ENCODE data around the gene REX1BD.
"Not testable (repeated sequence)": the region's sequence is repeated elsewhere in the genome, so short reads cannot be mapped to it uniquely, and the experiment has no call there.

The REX1BD gene

DNA sequence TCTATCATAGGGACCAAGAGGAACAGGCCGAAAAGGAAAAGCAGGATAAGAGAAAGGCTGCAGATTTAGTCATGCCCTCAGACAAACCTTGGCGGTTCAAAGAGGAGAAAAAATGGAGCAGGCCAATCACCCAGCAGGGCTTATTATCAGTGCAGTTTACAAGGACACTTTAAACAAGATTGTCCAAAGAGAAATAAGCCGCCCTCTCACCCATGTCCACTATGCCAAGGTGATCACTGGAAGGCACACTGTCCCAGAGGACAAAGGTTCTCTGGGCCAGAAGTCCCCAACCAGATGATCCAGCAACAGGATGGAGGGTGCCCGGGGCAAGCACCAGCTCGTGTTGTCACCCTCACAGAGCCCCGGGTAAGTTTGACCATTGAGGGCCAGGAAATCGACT, 8.3 kb upstream of the REX1BD start:
- no peak for DNase-seq

- no peak for DNase-seq
Measured at GRCh38 chr19:18586306-18586705, 2.3 kb upstream of the REX1BD start.

- DNase-seq: no peak
Measured at GRCh38 chr19:18587561-18587960, 1.0 kb upstream of the REX1BD start.

GRCh38 chr19:18587962-18588610, 512 bp upstream of the REX1BD start:
- DNase-seq: no peak

DNA sequence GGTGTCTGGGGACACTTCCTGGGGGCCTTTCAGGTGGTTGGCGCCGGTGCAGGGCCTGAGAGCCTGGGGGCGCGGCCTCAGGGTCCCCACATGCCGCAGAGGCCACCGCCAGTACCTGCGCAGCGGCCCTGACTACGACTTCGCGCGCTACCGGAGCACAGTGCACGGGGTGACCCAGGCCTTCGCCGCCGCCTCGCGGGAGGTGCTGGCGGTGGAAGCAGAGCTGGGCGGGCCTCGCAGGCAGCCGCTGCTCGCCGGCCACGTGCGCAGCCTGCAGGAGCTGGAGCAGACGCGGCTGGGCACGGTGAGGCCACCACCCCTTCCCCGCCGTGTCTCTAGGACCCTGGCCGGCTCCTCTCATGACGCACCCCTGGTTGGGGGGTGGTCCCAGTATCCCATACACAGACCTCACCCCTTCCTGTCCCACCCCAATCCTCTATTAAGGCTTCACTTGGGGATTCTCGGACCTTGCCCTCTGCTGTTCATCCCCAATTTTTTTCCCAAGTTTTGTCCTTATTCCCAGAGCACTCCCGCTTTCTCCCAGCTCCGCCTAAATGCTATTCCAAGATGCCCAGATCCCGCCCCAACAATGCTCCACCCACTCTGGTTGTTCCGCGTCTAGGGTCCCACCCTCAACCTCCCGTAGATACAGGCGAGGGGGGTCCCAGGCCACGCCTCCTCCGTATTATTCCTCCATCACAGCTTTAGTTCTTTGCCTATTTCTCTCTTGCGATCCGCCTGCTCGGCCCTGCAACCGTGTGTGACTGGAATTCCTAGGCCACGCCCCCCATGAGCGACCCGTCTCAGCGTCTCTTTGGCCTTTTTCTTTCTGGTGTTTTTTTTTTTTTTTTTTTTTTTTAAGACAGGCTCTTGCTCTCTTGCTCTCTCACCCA, 1.0 kb downstream of the REX1BD start:
- DNase-seq: peak; percentile 67

- DNase-seq: no peak
Measured at GRCh38 chr19:18590273-18591272, 2.0 kb downstream of the REX1BD start.

- no peak for DNase-seq
Measured at GRCh38 chr19:18591735-18592385, 3.3 kb downstream of the REX1BD start.

DNA sequence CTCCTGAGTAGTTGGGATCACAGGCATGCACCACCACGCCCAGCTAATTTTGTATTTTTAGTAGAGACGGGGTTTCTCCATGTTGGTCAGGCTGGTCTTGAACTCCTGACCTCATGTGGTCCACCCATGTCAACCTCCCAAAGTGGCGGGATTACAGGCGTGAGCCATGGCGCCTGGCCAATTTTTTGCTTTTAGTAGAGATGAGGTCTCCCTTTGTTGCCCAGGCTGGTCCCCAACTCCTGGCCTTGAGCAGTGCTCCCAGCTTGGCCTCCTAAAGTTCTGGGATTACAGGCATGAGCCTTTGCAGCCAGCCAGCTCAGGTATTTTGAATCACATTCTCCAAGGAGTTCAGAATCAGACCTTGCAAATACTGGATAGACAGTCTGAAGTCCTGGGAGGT, 4.1 kb downstream of the REX1BD start:
- DNase-seq: not testable (repeated sequence)

DNA sequence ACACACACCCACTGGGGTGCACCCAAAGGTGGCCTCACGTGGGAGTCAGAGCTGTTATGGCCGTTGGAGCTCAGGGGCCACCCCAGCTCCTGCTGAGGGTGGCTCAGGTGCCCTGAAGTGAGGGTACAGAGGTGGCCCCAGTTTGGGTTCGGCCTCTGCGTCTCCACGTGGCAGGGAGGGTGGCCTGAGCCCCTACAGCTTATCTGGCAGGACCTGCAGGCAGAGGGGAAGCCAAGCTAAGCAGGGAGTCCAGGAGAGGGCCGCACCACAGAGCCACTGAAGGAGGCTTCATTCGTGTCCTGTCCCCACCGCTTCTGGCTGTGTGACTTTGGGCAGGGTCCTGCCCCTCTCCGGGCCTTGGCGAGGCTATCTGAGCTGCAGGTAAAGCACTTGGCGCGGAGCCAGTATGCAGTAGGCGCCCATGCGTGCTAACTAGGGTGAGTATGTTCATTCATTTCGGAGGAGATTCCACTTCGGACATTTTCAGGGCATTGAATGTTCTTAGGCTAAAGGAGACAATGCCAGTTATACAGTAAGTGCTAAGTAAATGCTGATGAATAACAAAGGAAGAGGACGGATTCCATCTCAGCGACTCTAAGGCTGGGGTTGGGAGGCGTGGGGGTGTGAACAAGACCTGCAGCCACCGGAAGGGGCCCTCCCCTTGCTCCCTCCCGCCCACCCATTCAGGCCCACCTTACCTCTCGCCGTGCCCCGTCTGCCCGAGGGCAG, 4.9 kb downstream of the REX1BD start:
- DNase-seq: no peak

GRCh38 chr19:18594096-18594823, 5.7 kb downstream of the REX1BD start:
- DNase-seq: peak; percentile 66

- no peak for DNase-seq
Measured at GRCh38 chr19:18594824-18595373, 6.3 kb downstream of the REX1BD start.

DNA sequence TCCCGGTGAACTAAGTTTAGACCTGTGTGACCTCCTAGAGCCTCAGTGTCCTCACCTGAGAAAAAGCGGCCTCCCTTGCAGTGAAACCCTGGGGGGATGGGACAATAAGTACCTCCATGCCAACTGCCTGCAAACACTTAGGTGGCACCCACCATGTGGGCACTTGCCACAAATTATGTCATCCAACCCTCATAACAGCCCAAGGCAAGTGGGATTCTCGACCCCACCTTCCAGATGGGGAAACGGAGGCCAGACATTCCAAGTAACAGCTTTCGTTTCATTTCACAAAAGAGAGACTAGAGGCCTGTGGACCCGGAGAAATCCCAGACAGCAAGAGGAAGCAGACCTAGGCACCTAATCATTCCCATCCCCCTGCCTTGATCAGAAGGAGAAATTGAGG, 6.9 kb downstream of the REX1BD start:
- DNase-seq: no peak

DNA sequence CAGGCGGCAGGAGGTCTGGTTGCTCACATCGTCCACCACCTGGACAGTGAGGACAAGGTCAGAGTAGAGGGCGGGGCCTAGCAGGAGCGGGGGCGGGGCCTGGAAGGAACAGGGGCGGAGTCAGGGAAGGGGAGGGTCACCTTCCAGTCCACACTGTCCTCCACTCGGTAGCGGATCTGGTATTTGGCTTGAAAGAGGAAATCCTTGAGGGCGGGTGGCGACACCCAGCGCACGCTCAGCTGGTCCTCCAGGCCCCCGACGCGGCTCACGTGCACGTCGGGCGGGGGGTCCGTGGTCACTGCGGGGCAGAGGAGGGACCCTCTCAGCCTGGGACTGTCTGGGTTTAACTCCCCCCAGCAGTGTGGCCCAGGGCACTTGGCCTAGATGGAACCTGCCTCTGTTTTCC, 8.2 kb downstream of the REX1BD start:
- no peak for DNase-seq

- DNase-seq: no peak
Measured at GRCh38 chr19:18597809-18598660, 9.4 kb downstream of the REX1BD start.

- no peak for DNase-seq
Measured at GRCh38 chr19:18599485-18599884, 10.9 kb downstream of the REX1BD start.

- DNase-seq: not testable (repeated sequence)
Measured at GRCh38 chr19:18600692-18601397, 12.2 kb downstream of the REX1BD start.

DNA sequence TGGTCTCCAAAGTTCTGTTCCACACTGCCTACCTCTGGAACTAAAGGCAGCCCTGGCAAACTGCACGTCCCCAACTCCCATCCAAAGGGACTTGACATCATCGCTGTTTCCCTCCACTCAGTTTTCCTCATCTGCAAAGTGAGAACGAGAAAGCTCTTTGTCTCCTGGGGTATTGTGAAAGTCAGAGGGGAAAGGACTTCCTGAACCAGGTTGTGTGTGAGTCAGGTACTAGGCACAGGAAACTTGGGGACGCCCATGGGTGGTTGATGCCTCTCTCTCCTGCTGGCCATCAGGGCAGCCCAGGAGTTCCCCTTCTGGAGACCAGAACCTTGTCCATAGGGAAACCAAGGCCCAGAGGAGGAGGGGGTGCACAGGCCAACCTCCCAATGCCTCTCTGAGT, 13.3 kb downstream of the REX1BD start:
- no peak for DNase-seq

- no peak for DNase-seq
Measured at GRCh38 chr19:18603255-18603957, 14.8 kb downstream of the REX1BD start.

All from effector CD8-positive, alpha-beta T cell (primary cell).